ENCODE measurements around the gene FOXP1. TPM values are rescaled to one million over a fixed set of nuclear protein-coding genes. Genes with fewer than 3 reads are reported as not detected.
"Not testable (repeated sequence)": the region's sequence is repeated elsewhere in the genome, so short reads cannot be mapped to it uniquely, and the experiment has no call there.

The FOXP1 gene
- total RNA-seq, 2 experiments from 2014 or later, result 120 to 122 TPM

DNA sequence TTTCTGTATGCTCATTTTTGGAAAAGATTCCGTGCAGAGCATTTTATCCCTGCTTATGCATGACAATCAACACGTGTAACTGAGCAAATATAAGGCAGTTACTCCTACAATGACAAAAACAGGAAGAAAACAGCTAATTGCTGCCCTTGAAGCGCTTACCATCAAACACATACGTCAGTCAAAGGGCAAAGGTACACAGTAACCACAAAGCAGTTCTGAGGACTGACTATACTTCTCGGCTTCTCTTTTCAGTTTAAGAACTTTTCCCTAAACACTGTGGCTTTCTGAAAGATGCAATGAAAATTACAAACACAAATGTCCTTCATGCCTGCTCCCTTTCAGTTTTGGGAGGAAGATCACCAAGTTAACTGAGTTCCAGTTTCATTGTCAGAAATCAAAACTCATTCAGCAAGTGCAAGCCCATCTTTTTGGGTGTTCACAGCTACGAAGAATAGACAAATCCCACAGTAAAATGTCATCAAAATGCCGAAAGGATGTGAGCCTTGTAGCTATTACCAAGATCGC, 602.8 kb downstream of the FOXP1 start:
- Mint-ChIP-seq H3K9me3 (ENCODE audit: insufficient read depth) (no peaks in the 10 kb centered on the region), H3K36me3 (ENCODE audit: low read depth) (peaks cover 82% of the 10 kb centered on the region), H3K27ac (peak overlapping the region; percentile 73), H3K27me3 (ENCODE audit: low read depth) (no peaks in the 10 kb centered on the region), H3K4me3 (no peak overlapping the region), H3K4me1 (ENCODE audit: low read depth) (peaks cover 46% of the 10 kb centered on the region)
- ATAC-seq (no peak), DNase-seq (no peak)
- POLR2A ChIA-PET, result no interaction called here
- CTCF ChIA-PET, result interaction anchor here (1.0 kb wide), 1 partner anchor 89 kb away, joined by 3 read pairs; no protein-coding TSS in a partner anchor

DNA sequence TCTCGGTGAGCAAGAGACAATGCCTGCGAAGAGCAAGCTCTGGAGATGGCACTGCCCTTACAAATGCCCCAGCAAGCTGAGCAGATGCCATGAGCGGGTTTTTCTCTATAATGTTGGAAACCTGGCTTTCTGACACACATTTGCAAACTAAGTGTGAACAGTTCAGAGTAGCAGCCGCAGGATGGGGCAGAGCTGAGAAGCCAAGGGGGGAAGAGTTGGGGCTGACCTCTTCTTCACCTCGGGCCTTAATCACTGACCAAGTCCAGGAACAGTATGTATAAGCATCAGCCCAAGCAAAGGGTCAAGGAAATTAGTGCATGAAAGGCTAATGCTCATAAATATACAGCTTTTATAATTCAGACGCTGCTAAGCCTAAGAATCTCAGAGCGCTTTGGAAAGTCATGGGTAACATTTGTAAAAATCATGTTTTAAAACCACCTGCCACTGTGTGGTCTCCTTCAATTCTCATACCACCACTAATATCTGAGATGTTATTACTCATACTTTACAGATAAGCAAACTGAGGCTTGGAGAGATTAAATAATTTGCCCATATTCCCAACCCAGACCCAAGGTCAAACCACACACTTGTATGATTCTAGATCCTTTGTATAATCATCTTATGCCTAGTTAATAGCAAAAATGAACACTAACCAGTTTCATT, 603.4 kb downstream of the FOXP1 start:
- POLR2A ChIA-PET, result no interaction called here
- CTCF ChIA-PET, result no interaction called here

DNA sequence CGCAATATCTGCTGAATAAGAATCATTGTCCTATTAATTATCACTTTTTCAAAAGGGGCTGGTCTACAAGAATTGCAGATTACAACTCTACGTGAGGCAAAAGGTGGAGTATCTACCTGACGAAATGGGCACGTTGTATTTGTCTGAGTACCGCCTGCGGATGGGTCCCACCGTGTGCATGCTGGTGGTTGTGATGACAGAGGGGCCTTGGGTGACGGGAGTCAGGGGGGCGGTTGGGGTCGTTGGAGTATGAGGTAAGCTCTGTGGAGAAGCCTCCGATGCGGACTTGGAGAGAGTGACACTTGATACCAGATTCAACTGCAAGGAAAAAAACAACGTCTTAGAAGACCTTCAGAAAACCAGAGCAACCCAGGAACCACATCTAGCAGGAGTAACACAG, 605.8 kb downstream of the FOXP1 start:
- ChIA-PET CTCF (no interaction called here), POLR2A (no interaction called here)
- Mint-ChIP-seq H3K27me3 (ENCODE audit: low read depth) (no peaks in the 10 kb centered on the region), H3K4me3 (no peak overlapping the region), H3K36me3 (ENCODE audit: low read depth) (peaks cover 84% of the 10 kb centered on the region), H3K27ac (no peak overlapping the region), H3K4me1 (ENCODE audit: low read depth) (peaks cover 28% of the 10 kb centered on the region), H3K9me3 (ENCODE audit: insufficient read depth) (no peaks in the 10 kb centered on the region)
- DNase-seq, result no peak
- no peak for ATAC-seq

More for the DNA sequence above, 603.4 kb downstream of the FOXP1 start:
- Mint-ChIP-seq H3K27ac (peak overlapping the region; percentile 73), H3K4me3 (no peak overlapping the region), H3K4me1 (ENCODE audit: low read depth) (peaks cover 46% of the 10 kb centered on the region), H3K9me3 (ENCODE audit: insufficient read depth) (no peaks in the 10 kb centered on the region), H3K36me3 (ENCODE audit: low read depth) (peaks cover 84% of the 10 kb centered on the region), H3K27me3 (ENCODE audit: low read depth) (no peaks in the 10 kb centered on the region)
- DNase-seq (no peak), ATAC-seq (no peak)

DNA sequence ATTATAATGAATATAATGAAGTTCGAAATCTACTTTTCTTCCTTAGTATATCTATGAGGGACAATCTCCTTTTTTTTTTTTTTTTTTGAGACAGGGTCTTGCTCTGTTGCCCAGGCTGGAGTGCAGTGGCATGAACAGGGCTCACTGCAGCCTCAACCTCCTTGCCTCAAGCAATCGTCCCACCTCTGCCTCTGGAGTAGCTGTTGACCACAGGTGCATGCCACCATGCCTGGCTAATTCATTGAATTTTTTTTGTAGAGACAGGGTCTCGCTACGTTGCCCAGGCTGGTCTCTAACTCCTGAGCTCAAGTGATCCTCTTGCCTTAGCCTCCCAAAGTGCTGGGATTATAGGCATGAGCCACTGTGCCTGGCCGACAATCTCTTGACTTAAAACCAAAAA, 607.5 kb downstream of the FOXP1 start:
- Mint-ChIP-seq H3K4me1 (ENCODE audit: low read depth) (peaks cover 12% of the 10 kb centered on the region), H3K36me3 (ENCODE audit: low read depth) (peaks cover 81% of the 10 kb centered on the region)
- DNase-seq; ATAC-seq; H3K27me3 Mint-ChIP-seq (ENCODE audit: low read depth); POLR2A ChIA-PET; H3K27ac Mint-ChIP-seq; CTCF ChIA-PET; H3K9me3 Mint-ChIP-seq (ENCODE audit: insufficient read depth); H3K4me3 Mint-ChIP-seq: not testable (repeated sequence)

DNA sequence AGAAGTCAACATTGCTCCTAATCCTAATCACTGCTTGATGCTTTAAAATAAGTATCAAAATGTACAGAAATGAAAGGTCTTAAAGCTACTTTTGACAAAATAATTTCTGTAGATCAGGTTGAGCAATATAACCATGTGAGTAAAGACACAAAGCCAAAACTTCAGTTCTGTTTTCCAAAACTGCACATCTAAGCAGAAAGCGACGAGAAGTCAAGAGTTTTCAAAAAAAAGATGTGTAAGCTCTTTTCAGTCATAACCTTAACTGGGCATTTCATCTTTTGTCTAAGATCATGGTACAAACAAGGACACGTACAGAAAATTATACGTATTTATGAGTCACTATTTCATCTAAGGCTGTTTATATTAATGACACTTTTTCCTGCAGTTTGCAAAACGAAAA, 608.8 kb downstream of the FOXP1 start:
- ATAC-seq, result no peak
- DNase-seq, result no peak
- H3K4me3 Mint-ChIP-seq, result no peak overlapping the region
- ChIA-PET POLR2A (no interaction called here), CTCF (no interaction called here)
- H3K9me3 Mint-ChIP-seq (ENCODE audit: insufficient read depth), result no peaks in the 10 kb centered on the region
- H3K4me1 Mint-ChIP-seq (ENCODE audit: low read depth), result no peaks in the 10 kb centered on the region
- no peaks in the 10 kb centered on the region for H3K27me3 Mint-ChIP-seq (ENCODE audit: low read depth)
- no peak overlapping the region for H3K27ac Mint-ChIP-seq
- peaks cover 74% of the 10 kb centered on the region for H3K36me3 Mint-ChIP-seq (ENCODE audit: low read depth)

DNA sequence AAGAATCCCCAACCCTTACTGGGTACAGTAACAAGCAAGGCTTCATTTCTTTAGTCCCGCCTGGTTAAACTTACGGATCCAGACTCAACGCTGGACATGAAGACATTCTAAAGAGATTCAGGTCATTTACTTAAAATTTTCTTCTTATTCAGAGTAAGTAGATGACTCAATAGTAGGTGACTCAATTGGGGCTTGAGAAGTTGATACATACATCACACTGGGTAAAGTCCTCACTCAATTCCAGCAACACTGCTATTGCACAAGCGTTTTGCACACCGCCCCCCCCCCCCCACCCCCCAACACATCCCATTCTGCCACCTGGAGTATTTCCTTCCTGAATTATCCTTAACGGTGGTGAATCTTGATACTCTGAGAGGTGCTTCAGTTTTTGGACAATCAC, 610.0 kb downstream of the FOXP1 start:
- DNase-seq (no peak), ATAC-seq (no peak)
- ChIA-PET POLR2A (no interaction called here), CTCF (no interaction called here)
- Mint-ChIP-seq H3K36me3 (ENCODE audit: low read depth) (peaks cover 74% of the 10 kb centered on the region), H3K27ac (no peak overlapping the region), H3K9me3 (ENCODE audit: insufficient read depth) (no peaks in the 10 kb centered on the region), H3K4me1 (ENCODE audit: low read depth) (no peaks in the 10 kb centered on the region), H3K27me3 (ENCODE audit: low read depth) (no peaks in the 10 kb centered on the region), H3K4me3 (no peak overlapping the region)

DNA sequence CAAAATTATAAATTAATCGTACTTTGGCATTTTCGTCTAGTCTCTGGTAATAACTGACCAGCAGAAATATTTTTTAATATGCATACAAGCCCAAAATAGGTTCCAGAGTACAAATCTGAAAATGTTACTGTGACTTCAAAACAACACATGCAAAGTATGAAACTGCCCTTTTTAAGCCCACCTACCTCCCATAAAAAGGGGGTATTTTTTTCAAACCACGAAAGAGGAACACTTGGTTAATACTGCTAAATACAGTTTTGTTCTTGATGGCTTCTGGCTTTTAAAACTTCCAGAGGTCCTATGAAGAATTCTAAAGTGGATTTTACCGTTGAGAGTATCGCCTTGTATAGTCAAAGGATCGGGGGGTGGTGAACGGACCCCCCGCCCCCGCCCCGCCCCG, 610.7 kb downstream of the FOXP1 start:
- no peaks in the 10 kb centered on the region for H3K9me3 Mint-ChIP-seq (ENCODE audit: insufficient read depth)
- peaks cover 76% of the 10 kb centered on the region for H3K36me3 Mint-ChIP-seq (ENCODE audit: low read depth)
- no peak overlapping the region for H3K27ac Mint-ChIP-seq
- DNase-seq (no peak), ATAC-seq (no peak)
- ChIA-PET POLR2A (no interaction called here), CTCF (no interaction called here)
- H3K4me1 Mint-ChIP-seq (ENCODE audit: low read depth), result no peaks in the 10 kb centered on the region
- H3K27me3 Mint-ChIP-seq (ENCODE audit: low read depth), result no peaks in the 10 kb centered on the region
- no peak overlapping the region for H3K4me3 Mint-ChIP-seq

DNA sequence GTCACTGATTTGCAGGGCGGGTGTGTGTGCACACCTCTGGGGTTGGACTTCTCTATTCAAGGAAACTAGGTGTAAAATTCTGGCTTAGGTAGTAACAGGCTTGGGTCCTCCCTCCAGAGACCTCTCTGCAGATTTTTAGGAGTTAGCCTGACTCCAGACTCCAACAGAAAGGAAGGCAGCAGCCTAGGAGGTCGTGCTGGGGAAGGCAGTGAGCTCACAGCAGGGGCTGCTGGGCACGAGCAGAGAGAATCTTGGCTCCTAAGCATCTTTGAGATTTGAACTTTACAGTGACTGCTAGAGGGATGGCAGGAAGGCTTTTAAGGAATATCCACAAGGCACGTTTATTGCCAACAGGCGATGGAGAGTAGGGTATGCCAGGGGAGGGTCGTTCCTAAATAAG, 612.6 kb downstream of the FOXP1 start:
- no peaks in the 10 kb centered on the region for H3K4me1 Mint-ChIP-seq (ENCODE audit: low read depth)
- no peak overlapping the region for H3K27ac Mint-ChIP-seq
- ChIA-PET POLR2A (no interaction called here), CTCF (no interaction called here)
- ATAC-seq, result no peak
- H3K4me3 Mint-ChIP-seq, result no peak overlapping the region
- H3K36me3 Mint-ChIP-seq (ENCODE audit: low read depth), result peaks cover 67% of the 10 kb centered on the region
- no peak for DNase-seq
- no peaks in the 10 kb centered on the region for H3K9me3 Mint-ChIP-seq (ENCODE audit: insufficient read depth)
- H3K27me3 Mint-ChIP-seq (ENCODE audit: low read depth), result no peaks in the 10 kb centered on the region

DNA sequence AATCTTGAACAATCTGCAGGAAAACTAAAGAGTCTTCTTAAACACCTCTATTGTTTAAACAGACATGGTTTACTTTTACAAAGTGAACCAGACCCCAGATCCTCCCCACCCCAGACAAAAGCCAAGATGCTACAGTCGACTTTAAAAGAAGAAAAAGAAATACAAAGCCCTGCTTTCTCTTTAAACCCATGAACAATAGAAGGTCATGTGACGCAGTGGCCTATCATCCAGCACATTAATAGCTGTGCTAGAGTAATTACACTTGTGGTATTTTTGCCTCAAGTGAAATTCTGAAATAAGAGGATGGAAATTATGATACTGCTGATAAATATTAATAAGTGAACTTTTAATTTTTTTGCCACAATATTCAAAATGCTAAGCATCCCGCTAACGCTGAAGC, 613.4 kb downstream of the FOXP1 start:
- Mint-ChIP-seq H3K9me3 (ENCODE audit: insufficient read depth) (no peaks in the 10 kb centered on the region), H3K4me3 (no peak overlapping the region), H3K27ac (no peak overlapping the region), H3K27me3 (ENCODE audit: low read depth) (no peaks in the 10 kb centered on the region), H3K4me1 (ENCODE audit: low read depth) (no peaks in the 10 kb centered on the region), H3K36me3 (ENCODE audit: low read depth) (peaks cover 69% of the 10 kb centered on the region)
- DNase-seq (no peak), ATAC-seq (no peak)
- ChIA-PET CTCF (no interaction called here), POLR2A (no interaction called here)

DNA sequence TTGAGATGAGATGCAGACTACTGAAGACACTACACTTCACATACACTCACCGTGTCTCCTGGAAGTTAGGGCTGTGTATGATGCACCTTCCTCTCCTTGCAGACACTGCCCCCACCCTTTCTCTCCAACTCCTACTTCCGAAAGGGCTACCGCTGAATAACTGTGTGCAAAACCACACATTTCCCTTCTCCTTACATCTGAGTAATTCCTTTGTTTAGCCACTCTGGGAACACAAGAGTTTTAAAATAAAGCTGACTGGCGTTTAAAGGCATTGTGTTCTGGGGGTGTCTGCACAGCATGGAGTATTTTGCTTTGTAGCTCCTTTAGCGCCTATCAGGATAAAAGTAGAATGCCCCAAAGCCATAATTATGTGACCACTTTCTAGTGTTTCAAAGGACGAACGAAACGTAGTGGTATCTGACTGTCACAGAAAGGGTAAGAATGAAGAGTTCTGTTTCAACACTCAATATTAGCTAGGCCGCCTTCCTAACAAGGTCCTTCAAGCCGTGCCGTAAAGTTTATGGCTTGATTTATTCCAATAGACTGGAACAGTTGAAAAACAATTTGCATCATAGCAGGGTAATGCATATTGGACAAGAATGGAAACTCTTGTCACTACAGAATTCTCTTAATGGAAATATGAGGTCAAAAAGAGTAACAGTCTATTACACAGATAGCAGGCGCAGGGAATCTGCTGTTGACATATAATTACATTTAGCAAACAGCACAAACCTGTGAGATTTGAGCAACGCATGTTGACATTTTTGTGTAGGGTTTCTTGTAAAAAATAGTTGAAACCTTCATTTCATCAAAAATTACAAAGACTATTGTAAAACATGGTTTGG, 619.9 kb downstream of the FOXP1 start:
- POLR2A ChIA-PET, result no interaction called here
- peaks cover 79% of the 10 kb centered on the region for H3K36me3 Mint-ChIP-seq (ENCODE audit: low read depth)
- no peak overlapping the region for H3K4me3 Mint-ChIP-seq
- H3K27ac Mint-ChIP-seq, result no peak overlapping the region
- H3K27me3 Mint-ChIP-seq (ENCODE audit: low read depth), result no peaks in the 10 kb centered on the region
- no peak for ATAC-seq
- CTCF ChIA-PET, result no interaction called here
- H3K4me1 Mint-ChIP-seq (ENCODE audit: low read depth), result no peaks in the 10 kb centered on the region
- DNase-seq, result no peak
- no peaks in the 10 kb centered on the region for H3K9me3 Mint-ChIP-seq (ENCODE audit: insufficient read depth)

DNA sequence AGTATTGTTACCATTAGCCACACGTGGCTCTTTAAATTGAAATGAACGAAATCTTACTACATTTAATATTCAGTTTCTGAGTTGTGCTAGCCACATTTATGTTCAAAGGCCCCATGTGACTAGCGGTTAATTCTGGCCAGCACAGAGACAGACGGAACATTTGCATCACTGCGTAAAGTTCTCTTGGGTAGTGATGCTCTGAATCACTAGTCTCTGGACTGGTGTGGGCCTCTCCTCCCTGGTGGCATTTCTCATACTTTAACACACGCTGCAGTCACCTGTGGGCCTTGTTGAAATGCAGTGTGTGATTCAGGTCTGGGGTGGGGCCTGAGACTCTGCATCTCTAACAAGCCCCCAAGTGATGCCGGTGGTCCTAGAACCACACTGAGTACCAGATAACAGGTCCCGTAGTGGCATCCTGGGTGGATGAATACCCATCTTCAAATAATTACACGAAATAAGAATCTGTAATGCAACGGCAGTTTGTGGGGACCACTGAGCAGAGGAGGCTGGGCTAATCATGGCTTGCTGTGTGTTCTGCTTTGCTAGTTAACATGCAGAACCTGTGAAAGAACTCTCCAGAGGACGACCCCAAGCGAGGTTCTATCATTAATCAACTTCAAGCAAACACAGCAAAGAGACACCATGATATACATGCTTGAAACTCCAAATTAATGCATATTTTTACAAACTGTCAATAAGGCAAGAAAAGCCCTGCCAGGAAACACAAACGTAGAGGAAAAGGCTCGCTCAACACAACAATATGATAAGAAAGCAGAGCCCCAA, 623.8 kb downstream of the FOXP1 start:
- H3K9me3 Mint-ChIP-seq (ENCODE audit: insufficient read depth), result no peaks in the 10 kb centered on the region
- H3K27ac Mint-ChIP-seq, result no peak overlapping the region
- ChIA-PET CTCF (no interaction called here), POLR2A (no interaction called here)
- ATAC-seq, result no peak
- H3K36me3 Mint-ChIP-seq (ENCODE audit: low read depth), result peaks cover 75% of the 10 kb centered on the region
- H3K4me1 Mint-ChIP-seq (ENCODE audit: low read depth), result no peaks in the 10 kb centered on the region
- no peaks in the 10 kb centered on the region for H3K27me3 Mint-ChIP-seq (ENCODE audit: low read depth)
- DNase-seq, result no peak
- no peak overlapping the region for H3K4me3 Mint-ChIP-seq
